ENCODE results near the gene HVCN1.

GRCh38 chr12:110704231-110704630 is 15.3 kb upstream of the HVCN1 start:
- no peak for TF ChIP-seq OSR1 (CRISPR knock-in tag; IDR thresholded peaks at IDR 0.05)
- TF ChIP-seq PATZ1 (CRISPR knock-in tag; IDR thresholded peaks at IDR 0.05; ENCODE audit: borderline replicate concordance) = no peak
- TF ChIP-seq ZFP3 (CRISPR knock-in tag; IDR thresholded peaks at IDR 0.05) = no peak
- TF ChIP-seq ESRRG (CRISPR knock-in tag; IDR thresholded peaks at IDR 0.05) = no peak
- TF ChIP-seq GLIS3 (CRISPR knock-in tag; IDR thresholded peaks at IDR 0.05) = no peak
- TF ChIP-seq PPARA (CRISPR knock-in tag; IDR thresholded peaks at IDR 0.05; ENCODE audit: borderline replicate concordance) = no peak
- no peak for TF ChIP-seq ZFP30 (CRISPR knock-in tag; IDR thresholded peaks at IDR 0.05)
- TF ChIP-seq SNAI2 (CRISPR knock-in tag; IDR thresholded peaks at IDR 0.05) = no peak
- TF ChIP-seq ISL1 (CRISPR knock-in tag; IDR thresholded peaks at IDR 0.05) = no peak
- TF ChIP-seq CREB5 (CRISPR knock-in tag; IDR thresholded peaks at IDR 0.05; ENCODE audit: low read depth) = no peak
- TF ChIP-seq ZNF565 (CRISPR knock-in tag; conservative IDR thresholded peaks at IDR 0.05; ENCODE audit: low read depth) = no peak
- no peak for TF ChIP-seq CSDC2 (CRISPR knock-in tag; IDR thresholded peaks at IDR 0.05)
- no peak for TF ChIP-seq ARNTL (CRISPR knock-in tag; IDR thresholded peaks at IDR 0.05; ENCODE audit: borderline replicate concordance, low read depth)

All from SK-N-SH treated with all-trans-retinoic acid at 6 μM for 48 hours (cell line).